Panc1 (cell line): ENCODE measurements around the gene AAMP. TPM values are rescaled to one million over a fixed set of nuclear protein-coding genes. Genes with fewer than 3 reads are reported as not detected.

Source experiments
- ATAC-seq: fragments of 200-7000 bp; cut with Tn5 transposase; 2 replicates; pipeline ENCODE4 v1.9.1; 2020; ENCODE audit warnings: mild to moderate bottlenecking, moderate library complexity
- BruUV-seq: library from RNA; stranded (reverse); fragments of 400-500 nt; replicated peaks from 2 replicates; lab custom pipeline; 2021; lab: Mats Ljungman, UMichigan
- CTCF ChIA-PET: fragments of 300-600 bp; sonication (Branson Sonifier 250); formaldehyde crosslinking; loops from one replicate; lab custom pipeline; 2022; ENCODE audit warnings: antibody characterized with exemption; lab: Charles Lee
- POLR2A ChIA-PET: fragments of 300-600 bp; sonication (Branson Sonifier 250); formaldehyde crosslinking; loops from one replicate; lab custom pipeline; 2022; ENCODE audit warnings: antibody characterized with exemption; lab: Charles Lee
- DNase-seq: peaks from one replicate; pipeline ENCODE4 v3.0.0-alpha.2; 2010; ENCODE audit warnings: low read depth, low spot score
- H3K27ac ChIP-seq: 2 replicates; pipeline ENCODE4 v1.5.1; 2011; ENCODE audit warnings: mild to moderate bottlenecking, low read length, inconsistent platforms
- H3K27me3 ChIP-seq: fragments of 200-500 bp; sonication (Bioruptor generic); 2 replicates; pipeline ENCODE4 v1.6.0; 2014; ENCODE audit warnings: low read length, inconsistent platforms; ENCODE audit not compliant: control insufficient read depth, insufficient read depth
- H3K36me3 ChIP-seq: fragments of 200-500 bp; sonication (Bioruptor generic); 2 replicates; pipeline ENCODE4 v1.5.1; 2014; ENCODE audit warnings: inconsistent platforms, mild to moderate bottlenecking, low read length, moderate library complexity; ENCODE audit not compliant: control insufficient read depth, insufficient read depth
- H3K4me1 ChIP-seq: 2 replicates; pipeline ENCODE4 v1.5.1; 2011; ENCODE audit warnings: inconsistent platforms, mild to moderate bottlenecking, low read length, moderate library complexity; ENCODE audit not compliant: control insufficient read depth, insufficient read depth
- H3K4me3 ChIP-seq, 2 experiments: 2 replicates each; pipeline ENCODE4 v1.5.1; 2011 to 2012; ENCODE audit warnings: low read depth in 2 of 2, low read length in 2 of 2, mild to moderate bottlenecking in 2 of 2, inconsistent platforms in 1 of 2, moderate library complexity in 1 of 2
- H3K9me3 ChIP-seq: fragments of 200-500 bp; sonication (Bioruptor generic); 2 replicates; pipeline ENCODE4 v1.5.1; 2014; ENCODE audit warnings: low read depth, mild to moderate bottlenecking, inconsistent platforms, low read length, moderate library complexity; ENCODE audit not compliant: control insufficient read depth, insufficient read depth
- POLR2AphosphoS5 ChIP-seq: IDR thresholded peaks from 2 replicates; pipeline ENCODE4 v1.6.1; 2012; ENCODE audit warnings: mild to moderate bottlenecking, low read depth, low read length, moderate library complexity
- SIN3A ChIP-seq: IDR thresholded peaks from 2 replicates; pipeline ENCODE4 v1.6.1; 2012; ENCODE audit warnings: low read depth, mild to moderate bottlenecking, low read length, moderate library complexity, borderline replicate concordance; ENCODE audit not compliant: insufficient read depth
- TCF7L2 ChIP-seq: IDR thresholded peaks from 2 replicates; pipeline ENCODE4 v1.6.1; 2011; ENCODE audit warnings: mild to moderate bottlenecking, low read depth, low read length, inconsistent platforms
- in situ Hi-C: cut with HindIII; loops from 2 replicates; pipeline ENCODE4 v1.10.0; 2016; ENCODE audit warnings: low sequenced_read_pairs, low pct_unique_long_range_greater_than_20kb
- intact Hi-C: fragments of 100-400 bp; cut with micrococcal nuclease; formaldehyde crosslinking; loops from one replicate; pipeline ENCODE4 v1.10.0; 2022; ENCODE audit not compliant: unreplicated experiment
- total RNA-seq: library from RNA; stranded (reverse); gene quantifications from one replicate; pipeline ENCODE4 v1.2.1, GENCODE V29; 2021; ENCODE audit not compliant: unreplicated experiment
- TF ChIP-seq, protein P1 (sequence below), 2 experiments: IDR thresholded peaks; 2 replicates each; pipeline ENCODE4 v1.6.1; 2011 to 2012; ENCODE audit warnings: low read depth in 2 of 2, control low read depth in 1 of 2, low read length in 1 of 2, mild to moderate bottlenecking in 1 of 2, moderate library complexity in 1 of 2; ENCODE audit not compliant: insufficient read depth in 1 of 2
- TF ChIP-seq, protein P2 (sequence below): fragments of 450-650 bp; IDR thresholded peaks from 2 replicates; pipeline ENCODE4 v1.5.1; 2017; ENCODE audit warnings: mild to moderate bottlenecking

The AAMP gene
- total RNA-seq, 1 experiment from 2014 or later: 103 TPM

DNA sequence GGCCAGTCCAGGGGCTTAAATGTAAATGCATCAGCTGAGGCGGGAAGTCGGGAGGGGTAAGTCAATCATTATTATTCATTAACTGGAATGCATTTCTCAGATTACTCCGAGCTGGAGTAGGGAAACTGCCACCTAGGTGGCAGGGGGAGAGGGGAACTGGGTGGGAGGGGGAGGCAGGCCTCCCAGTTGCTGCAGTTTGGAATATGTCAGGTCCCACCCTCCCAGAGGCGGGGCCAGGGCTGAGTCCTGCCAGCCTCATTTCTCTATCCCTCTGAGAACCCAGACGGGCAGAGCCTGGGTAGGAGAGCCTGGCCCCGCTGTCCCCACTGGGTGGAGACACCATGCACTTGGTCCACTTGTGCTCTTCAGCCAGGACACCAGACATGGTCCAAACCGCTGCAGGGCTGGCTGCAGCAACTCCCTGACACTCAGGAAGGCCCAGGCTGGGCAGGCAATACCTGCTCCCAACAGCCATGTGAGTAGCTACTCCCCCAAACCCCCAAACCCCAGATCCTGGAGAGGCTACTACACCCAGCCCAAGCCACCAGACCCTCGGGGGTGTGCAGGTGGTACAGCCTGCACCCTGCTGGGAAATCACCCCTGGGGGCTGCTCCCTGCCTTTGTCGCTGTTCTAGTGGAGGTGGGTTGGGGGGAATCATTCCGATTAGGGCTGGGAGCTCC lies 9.1 kb downstream of the AAMP start, which contains the start of gene GPBAR1:
Gene GPBAR1 (plus strand): TSS at position 274 of the 681 bp plus-strand sequence. CDS start 1,710 bp downstream, outside the sequence.
- POLR2A ChIA-PET: interaction anchor here (0.5 to 0.6 kb wide), 2 partner anchors 26 to 946 kb away, joined by 3 to 6 read pairs; no protein-coding TSS in a partner anchor
- peak; percentile 49 for ATAC-seq
- BruUV-seq: no TSS peak

DNA sequence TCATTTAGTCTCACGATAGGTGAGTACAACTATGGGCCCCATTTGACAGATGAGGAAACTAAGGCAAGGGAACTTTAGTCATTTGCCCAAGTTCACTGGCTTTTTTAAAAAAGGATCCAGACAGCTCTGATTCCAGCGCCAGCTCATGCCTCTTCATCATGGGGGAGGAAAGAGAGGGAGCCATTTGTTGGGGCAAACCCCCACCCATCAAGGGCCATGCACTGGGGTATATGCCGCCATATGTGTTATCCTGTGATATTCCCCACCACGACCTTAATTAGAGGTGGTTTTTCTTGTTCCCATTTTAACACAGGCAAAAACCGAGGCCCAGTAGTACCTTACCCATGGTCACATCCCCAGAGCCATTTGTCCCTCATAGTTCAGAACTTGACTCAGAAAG lies 9.8 kb downstream of the AAMP start:
- intact Hi-C loops: no loop called here
- POLR2A ChIA-PET: interaction anchor here (0.6 kb wide), 1 partner anchor 27 kb away, joined by 3 read pairs; no protein-coding TSS in a partner anchor
- CTCF ChIA-PET: no interaction called here

More for the DNA sequence above, 9.1 kb downstream of the AAMP start, which contains the start of gene GPBAR1:
- TF ChIP-seq SIN3A (no peak), TCF7L2 (no peak), POLR2AphosphoS5 (no peak)
- TF ChIP-seq, protein P1, sequence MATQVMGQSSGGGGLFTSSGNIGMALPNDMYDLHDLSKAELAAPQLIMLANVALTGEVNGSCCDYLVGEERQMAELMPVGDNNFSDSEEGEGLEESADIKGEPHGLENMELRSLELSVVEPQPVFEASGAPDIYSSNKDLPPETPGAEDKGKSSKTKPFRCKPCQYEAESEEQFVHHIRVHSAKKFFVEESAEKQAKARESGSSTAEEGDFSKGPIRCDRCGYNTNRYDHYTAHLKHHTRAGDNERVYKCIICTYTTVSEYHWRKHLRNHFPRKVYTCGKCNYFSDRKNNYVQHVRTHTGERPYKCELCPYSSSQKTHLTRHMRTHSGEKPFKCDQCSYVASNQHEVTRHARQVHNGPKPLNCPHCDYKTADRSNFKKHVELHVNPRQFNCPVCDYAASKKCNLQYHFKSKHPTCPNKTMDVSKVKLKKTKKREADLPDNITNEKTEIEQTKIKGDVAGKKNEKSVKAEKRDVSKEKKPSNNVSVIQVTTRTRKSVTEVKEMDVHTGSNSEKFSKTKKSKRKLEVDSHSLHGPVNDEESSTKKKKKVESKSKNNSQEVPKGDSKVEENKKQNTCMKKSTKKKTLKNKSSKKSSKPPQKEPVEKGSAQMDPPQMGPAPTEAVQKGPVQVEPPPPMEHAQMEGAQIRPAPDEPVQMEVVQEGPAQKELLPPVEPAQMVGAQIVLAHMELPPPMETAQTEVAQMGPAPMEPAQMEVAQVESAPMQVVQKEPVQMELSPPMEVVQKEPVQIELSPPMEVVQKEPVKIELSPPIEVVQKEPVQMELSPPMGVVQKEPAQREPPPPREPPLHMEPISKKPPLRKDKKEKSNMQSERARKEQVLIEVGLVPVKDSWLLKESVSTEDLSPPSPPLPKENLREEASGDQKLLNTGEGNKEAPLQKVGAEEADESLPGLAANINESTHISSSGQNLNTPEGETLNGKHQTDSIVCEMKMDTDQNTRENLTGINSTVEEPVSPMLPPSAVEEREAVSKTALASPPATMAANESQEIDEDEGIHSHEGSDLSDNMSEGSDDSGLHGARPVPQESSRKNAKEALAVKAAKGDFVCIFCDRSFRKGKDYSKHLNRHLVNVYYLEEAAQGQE (IDR thresholded peaks at IDR 0.05; ENCODE audit: insufficient read depth in 1 of 2, low read depth in 2 of 2, low read length in 1 of 2): no peak
- TF ChIP-seq, protein P2, sequence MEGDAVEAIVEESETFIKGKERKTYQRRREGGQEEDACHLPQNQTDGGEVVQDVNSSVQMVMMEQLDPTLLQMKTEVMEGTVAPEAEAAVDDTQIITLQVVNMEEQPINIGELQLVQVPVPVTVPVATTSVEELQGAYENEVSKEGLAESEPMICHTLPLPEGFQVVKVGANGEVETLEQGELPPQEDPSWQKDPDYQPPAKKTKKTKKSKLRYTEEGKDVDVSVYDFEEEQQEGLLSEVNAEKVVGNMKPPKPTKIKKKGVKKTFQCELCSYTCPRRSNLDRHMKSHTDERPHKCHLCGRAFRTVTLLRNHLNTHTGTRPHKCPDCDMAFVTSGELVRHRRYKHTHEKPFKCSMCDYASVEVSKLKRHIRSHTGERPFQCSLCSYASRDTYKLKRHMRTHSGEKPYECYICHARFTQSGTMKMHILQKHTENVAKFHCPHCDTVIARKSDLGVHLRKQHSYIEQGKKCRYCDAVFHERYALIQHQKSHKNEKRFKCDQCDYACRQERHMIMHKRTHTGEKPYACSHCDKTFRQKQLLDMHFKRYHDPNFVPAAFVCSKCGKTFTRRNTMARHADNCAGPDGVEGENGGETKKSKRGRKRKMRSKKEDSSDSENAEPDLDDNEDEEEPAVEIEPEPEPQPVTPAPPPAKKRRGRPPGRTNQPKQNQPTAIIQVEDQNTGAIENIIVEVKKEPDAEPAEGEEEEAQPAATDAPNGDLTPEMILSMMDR: no peak; the same call in 1 of the 2 replicates
- no peaks in the 10 kb centered on the region for H3K9me3 ChIP-seq
- H3K36me3 ChIP-seq: peaks cover 2% of the 10 kb centered on the region; the same call in 1 of the 2 replicates
- no peak for DNase-seq
- in situ Hi-C loops (no loop called here), intact Hi-C loops (no loop called here)
- no peaks in the 10 kb centered on the region for H3K27me3 ChIP-seq
- no peak within 1 kb of the TSS for H3K27ac ChIP-seq
- H3K4me1 ChIP-seq: peaks cover 8% of the 10 kb centered on the region; the same call in 1 of the 2 replicates
- no peak within 1 kb of the TSS for H3K4me3 ChIP-seq
- CTCF ChIA-PET: no interaction called here

More for the DNA sequence above, 9.8 kb downstream of the AAMP start:
- BruUV-seq: no TSS peak
- DNase-seq (no peak), ATAC-seq (no peak)
- TF ChIP-seq SIN3A: no peak
- no peak for TF ChIP-seq POLR2AphosphoS5
- TF ChIP-seq, protein P2: no peak
- TF ChIP-seq, protein P1 (IDR thresholded peaks at IDR 0.05; ENCODE audit: insufficient read depth in 1 of 2, low read depth in 2 of 2, low read length in 1 of 2): no peak
- no peak for TF ChIP-seq TCF7L2
- Histone ChIP-seq H3K4me3 (no peak overlapping the region), H3K36me3 (peaks cover 7% of the 10 kb centered on the region; the same call in 1 of the 2 replicates), H3K9me3 (no peaks in the 10 kb centered on the region), H3K27ac (no peak overlapping the region), H3K27me3 (no peaks in the 10 kb centered on the region), H3K4me1 (peaks cover 8% of the 10 kb centered on the region; the same call in 1 of the 2 replicates)
- in situ Hi-C loops: no loop called here
